D721Med (cell line): Measurements from ENCODE around the gene PRLR.

Source experiments
- DNase-seq: peaks from one replicate; pipeline ENCODE4 v3.0.0; 2011; ENCODE audit warnings: low spot score; ENCODE audit not compliant: insufficient read length
- FAIRE-seq: peaks from 2 replicates; lab custom pipeline; 2011; peaks lifted over from hg19 to GRCh38; lab: Jason Lieb, UNC
- CTCF ChIP-seq: IDR thresholded peaks from 2 replicates; pipeline ENCODE4 v1.5.1; 2012; ENCODE audit warnings: mild to moderate bottlenecking, control low read depth; ENCODE audit not compliant: insufficient read depth; ENCODE audit errors: missing control alignments

Gene PRLR

GRCh38 chr5:35172533-35172932, 57.8 kb downstream of the PRLR start:
- no peak for TF ChIP-seq CTCF
- FAIRE-seq (no peak), DNase-seq (no peak)

- TF ChIP-seq CTCF = no peak
- DNase-seq = no peak
- FAIRE-seq = no peak
These were observed 58.3 kb downstream of the PRLR start for GRCh38 chr5:35171991-35172390.

GRCh38 chr5:35171078-35171477, 59.2 kb downstream of the PRLR start:
- FAIRE-seq (no peak), DNase-seq (no peak)
- TF ChIP-seq CTCF = no peak

- no peak for DNase-seq
- FAIRE-seq = no peak
- TF ChIP-seq CTCF = no peak
These were observed 64.2 kb downstream of the PRLR start for GRCh38 chr5:35166043-35166442.

GRCh38 chr5:35164860-35165542, 65.3 kb downstream of the PRLR start:
- no peak for DNase-seq
- FAIRE-seq = no peak
- TF ChIP-seq CTCF = no peak

- TF ChIP-seq CTCF = no peak
- FAIRE-seq (no peak), DNase-seq (no peak)
These were observed 66.6 kb downstream of the PRLR start for GRCh38 chr5:35163710-35164033.

GRCh38 chr5:35162848-35163709, 67.2 kb downstream of the PRLR start:
- FAIRE-seq (no peak), DNase-seq (no peak)
- TF ChIP-seq CTCF = no peak
